Body of pancreas (tissue), 4 donors: ENCODE measurements around the gene SLC34A1. TPM values are rescaled to one million over a fixed set of nuclear protein-coding genes. Genes with fewer than 3 reads are reported as not detected.

Experiments
- ATAC-seq: fragments of 150-250 bp; one replicate; pipeline ENCODE4 v1.9.1; 2016
- DNase-seq, 4 donors: peaks; one replicate each; pipeline ENCODE4 v3.0.0-alpha.2; 2019
- H3K27ac ChIP-seq, 4 donors: fragments of 200-600 bp; sonication (generic); 1 replicate in 3 of 4; 2 replicates in 1 of 4; pipeline versions ENCODE4 v1.5.1 to v1.6.1; 2016 to 2019; ENCODE audit warnings: mild to moderate bottlenecking in 1 of 4, mixed read lengths in 1 of 4, moderate library complexity in 1 of 4
- H3K27me3 ChIP-seq, 2 donors: fragments of 200-600 bp; sonication (generic); one replicate each; pipeline ENCODE4 v1.6.0; 2016; ENCODE audit warnings: mild to moderate bottlenecking in 1 of 2
- H3K36me3 ChIP-seq, 2 donors: fragments of 200-600 bp; sonication (generic); replicated peaks in 1 of 2; 2 replicates each; pipeline ENCODE4 v1.5.1; 2016; ENCODE audit warnings: low read depth in 2 of 2; ENCODE audit not compliant: insufficient read depth in 1 of 2
- H3K4me1 ChIP-seq: fragments of 200-600 bp; sonication (generic); one replicate; pipeline ENCODE4 v1.6.0; 2016
- H3K4me3 ChIP-seq, 2 donors: fragments of 200-600 bp; sonication (generic); 1 replicate in 1 of 2; 2 replicates in 1 of 2; pipeline ENCODE4 v1.5.1; 2016 to 2019
- H3K9me3 ChIP-seq, 3 donors: fragments of 200-600 bp; sonication (generic); 1 replicate in 2 of 3; 2 replicates in 1 of 3; pipeline ENCODE4 v1.5.1; 2016
- CTCF ChIP-seq, 7 experiments: fragments of 450-650 bp in 4 of 7; fragments of 200-600 bp in 3 of 7; sonication (generic) in 3 of 7; IDR thresholded peaks; one replicate each; pipeline ENCODE4 v1.5.1; 2016 to 2019; ENCODE audit warnings: antibody characterized with exemption in 7 of 7
- POLR2A ChIP-seq, 3 donors: fragments of 450-650 bp; IDR thresholded peaks; one replicate each; pipeline ENCODE4 v1.6.1; 2016; ENCODE audit warnings: antibody characterized with exemption in 3 of 3, mild to moderate bottlenecking in 2 of 3
- WGBS, 2 donors: methylation state at CpG; one replicate each; pipeline ENCODE4 v1.1.5; 2017; 5-methylcytosine and 5-hydroxymethylcytosine counted together
- intact Hi-C: fragments of 100-400 bp; cut with DNase I; formaldehyde crosslinking; loops from one replicate; pipeline ENCODE4 v1.15.1; 2023
- total RNA-seq, 2 donors: library from RNA; depleted of rRNA; stranded (reverse); fragments of >200 nt; gene quantifications; one replicate each; pipeline ENCODE4 v1.1.0, GENCODE V29; 2016

SLC34A1 gene
- total RNA-seq, 2 donors from 2014 or later: not detected

GRCh38 chr5:177405312-177405711 lies 21.1 kb downstream of the SLC34A1 start:
- TF ChIP-seq POLR2A (IDR thresholded peaks at IDR 0.05) (no peak), CTCF (IDR thresholded peaks at IDR 0.05) (no peak)
- no peak for DNase-seq
- H3K4me3 ChIP-seq: no peak overlapping the region
- ATAC-seq: no peak
- H3K27ac ChIP-seq: no peak overlapping the region
- intact Hi-C loops: no loop called here
- whole genome bisulfite sequencing, 2 donors: 90 to 94% methylated on average over 2 of the region's 2 CpGs
- no peaks in the 10 kb centered on the region for H3K36me3 ChIP-seq
- H3K4me1 ChIP-seq: peaks cover 31% of the 10 kb centered on the region
- H3K27me3 ChIP-seq: peaks cover 0 to 7% of the 10 kb centered on the region in 2 donors
- H3K9me3 ChIP-seq: no peaks in the 10 kb centered on the region

GRCh38 chr5:177405805-177406204 lies 21.6 kb downstream of the SLC34A1 start:
- no peak for TF ChIP-seq POLR2A (IDR thresholded peaks at IDR 0.05)
- TF ChIP-seq CTCF (IDR thresholded peaks at IDR 0.05): no peak
- no peaks in the 10 kb centered on the region for H3K9me3 ChIP-seq

GRCh38 chr5:177409043-177409801 lies 25.0 kb downstream of the SLC34A1 start, which contains the start of gene F12:
Gene F12, minus strand, starts transcription at chr5:177409564. Its CDS starts 37 bp downstream, at chr5:177409527.
- WGBS, 2 donors: 77 to 82% methylated on average over 8 to 9 of the region's 9 CpGs
- no peak for TF ChIP-seq POLR2A (IDR thresholded peaks at IDR 0.05)
- no peak for TF ChIP-seq CTCF (IDR thresholded peaks at IDR 0.05)
- intact Hi-C loops: no loop called here

More at GRCh38 chr5:177405805-177406204, 21.6 kb downstream of the SLC34A1 start:
- DNase-seq: peak in 1 of 4 donors; percentile 50
- no peak overlapping the region for H3K4me3 ChIP-seq
- no peaks in the 10 kb centered on the region for H3K36me3 ChIP-seq
- 74 to 83% methylated on average over 4 to 5 of the region's 5 CpGs for WGBS, 2 donors
- no peak for ATAC-seq
- intact Hi-C loops: no loop called here
- peaks cover 29% of the 10 kb centered on the region for H3K4me1 ChIP-seq
- no peak overlapping the region for H3K27ac ChIP-seq
- peaks cover 0 to 2% of the 10 kb centered on the region in 2 donors for H3K27me3 ChIP-seq

GRCh38 chr5:177410575-177410974 lies 26.3 kb downstream of the SLC34A1 start:
- Histone ChIP-seq H3K27ac (no peak overlapping the region), H3K4me1 (no peaks in the 10 kb centered on the region), H3K27me3 (no peaks in the 10 kb centered on the region), H3K4me3 (no peak overlapping the region), H3K9me3 (no peaks in the 10 kb centered on the region), H3K36me3 (no peaks in the 10 kb centered on the region)
- WGBS, 2 donors: 69 to 72% methylated on average over 3 of the region's 3 CpGs
- no peak for ATAC-seq
- no peak for DNase-seq
- TF ChIP-seq POLR2A (IDR thresholded peaks at IDR 0.05): no peak
- intact Hi-C loops: no loop called here

More at GRCh38 chr5:177409043-177409801, 25.0 kb downstream of the SLC34A1 start, which contains the start of gene F12:
- H3K27ac ChIP-seq: no peak within 1 kb of the TSS
- DNase-seq: no peak
- no peak for ATAC-seq
- H3K36me3 ChIP-seq: no peaks in the 10 kb centered on the region
- H3K9me3 ChIP-seq: no peaks in the 10 kb centered on the region
- no peaks in the 10 kb centered on the region for H3K27me3 ChIP-seq
- no peak within 1 kb of the TSS for H3K4me3 ChIP-seq
- peaks cover 7% of the 10 kb centered on the region for H3K4me1 ChIP-seq

- intact Hi-C loops: no loop called here
- whole genome bisulfite sequencing, 2 donors: 61 to 69% methylated on average over 8 of the region's 8 CpGs
- H3K27ac ChIP-seq: no peak overlapping the region
Measured at GRCh38 chr5:177412603-177413233, 28.5 kb downstream of the SLC34A1 start.

More at GRCh38 chr5:177412603-177413233, 28.5 kb downstream of the SLC34A1 start:
- Histone ChIP-seq H3K36me3 (no peaks in the 10 kb centered on the region), H3K4me1 (no peaks in the 10 kb centered on the region), H3K4me3 (no peak overlapping the region), H3K9me3 (no peaks in the 10 kb centered on the region), H3K27me3 (no peaks in the 10 kb centered on the region)
- TF ChIP-seq POLR2A (IDR thresholded peaks at IDR 0.05): no peak
- TF ChIP-seq CTCF (IDR thresholded peaks at IDR 0.05): no peak
- no peak for DNase-seq
- no peak for ATAC-seq
